A549 (cell line): Measurements from ENCODE around the gene SH3BP2. TPM values are rescaled to one million over a fixed set of nuclear protein-coding genes. Genes with fewer than 3 reads are reported as not detected.

Experiments used
- ATAC-seq, 2 experiments: fragments of 200-7000 bp in 1 of 2; fragments of >200 bp in 1 of 2; cut with Nextera tagmentation in 1 of 2; cut with Tn5 transposase in 1 of 2; 3 replicates each; pipeline versions ENCODE4 v1.8.0 to v1.9.1; 2018 to 2020; ENCODE audit warnings: mild to moderate bottlenecking in 1 of 2, moderate library complexity in 1 of 2
- CTCF ChIA-PET: fragments of 300-600 bp; sonication (Branson Sonifier 250); formaldehyde crosslinking; extraction: SDS; loops from one replicate; lab custom pipeline; 2021; ENCODE audit warnings: antibody characterized with exemption, inconsistent platforms; lab: Yijun Ruan, JAX
- POLR2A ChIA-PET: fragments of 350-600 bp; formaldehyde crosslinking; extraction: SDS; loops from one replicate; lab custom pipeline; 2021; ENCODE audit warnings: antibody characterized with exemption, inconsistent platforms; lab: Yijun Ruan, JAX
- DNase-seq, 2 experiments: peaks; one replicate each; pipeline versions ENCODE4 v3.0.0 to v3.0.0-alpha.2; 2011 to 2016; ENCODE audit warnings: low read depth in 1 of 2, low spot score in 1 of 2
- FAIRE-seq: peaks from 2 replicates; lab custom pipeline; 2011; peaks lifted over from hg19 to GRCh38; lab: Jason Lieb, UNC
- H3K27ac ChIP-seq, 2 experiments: fragments of >200 bp; sonication (Bioruptor Twin); formaldehyde crosslinking; 3 replicates each; pipeline ENCODE4 v1.5.1; 2016 to 2017
- H3K4me1 ChIP-seq: fragments of >200 bp; sonication (Bioruptor Twin); formaldehyde crosslinking; 3 replicates; pipeline ENCODE4 v1.6.1; 2016
- H3K4me2 ChIP-seq: fragments of >200 bp; sonication (Bioruptor Twin); formaldehyde crosslinking; 3 replicates; pipeline ENCODE4 v1.6.1; 2016
- H3K4me3 ChIP-seq: fragments of >200 bp; sonication (Bioruptor Twin); formaldehyde crosslinking; 3 replicates; pipeline ENCODE4 v1.5.1; 2016
- H3K9me3 ChIP-seq: fragments of >200 bp; sonication (Bioruptor Twin); formaldehyde crosslinking; 3 replicates; pipeline ENCODE4 v1.6.1; 2016
- BCL3 ChIP-seq: fragments of >200 bp; sonication (Bioruptor Twin); formaldehyde crosslinking; IDR thresholded peaks from 3 replicates; pipeline ENCODE4 v1.6.1; 2016
- CBX2 ChIP-seq: fragments of 200-600 bp; sonication (generic); IDR thresholded peaks from 2 replicates; pipeline ENCODE4 v1.6.1; 2016; ENCODE audit warnings: low read depth, mild to moderate bottlenecking, borderline replicate concordance
- CEBPB ChIP-seq, 2 experiments: fragments of >200 bp in 1 of 2; sonication (Bioruptor Twin) in 1 of 2; formaldehyde crosslinking in 1 of 2; IDR thresholded peaks; 2 replicates each; pipeline ENCODE4 v1.6.1; 2012 to 2016
- E2F6 ChIP-seq: IDR thresholded peaks from 2 replicates; pipeline ENCODE4 v1.6.1; 2012; ENCODE audit warnings: low read depth, borderline replicate concordance
- EHF ChIP-seq: fragments of 250-450 bp; sonication (Bioruptor Pico); IDR thresholded peaks from 2 replicates; pipeline ENCODE4 v1.5.0; 2020; ENCODE audit warnings: mild to moderate bottlenecking
- EHMT2 ChIP-seq: fragments of 200-600 bp; sonication (generic); IDR thresholded peaks from 2 replicates; pipeline ENCODE4 v1.6.1; 2016; ENCODE audit warnings: antibody characterized with exemption, low read depth, mild to moderate bottlenecking, moderate library complexity
- FOSB ChIP-seq: fragments of 250-450 bp; sonication (Bioruptor Pico); IDR thresholded peaks from 2 replicates; pipeline ENCODE4 v1.5.0; 2020; ENCODE audit warnings: mild to moderate bottlenecking, moderate library complexity
- FOXS1 ChIP-seq: fragments of 250-450 bp; sonication (Bioruptor Pico); IDR thresholded peaks from 2 replicates; pipeline ENCODE4 v1.5.0; 2020; ENCODE audit warnings: mild to moderate bottlenecking, moderate library complexity
- HMGXB4 ChIP-seq: fragments of 250-450 bp; sonication (Bioruptor Pico); IDR thresholded peaks from 2 replicates; pipeline ENCODE4 v1.5.0; 2021; ENCODE audit warnings: mild to moderate bottlenecking, moderate library complexity, borderline replicate concordance
- HOXB5 ChIP-seq: fragments of 250-450 bp; sonication (Bioruptor Pico); IDR thresholded peaks from 2 replicates; pipeline ENCODE4 v1.5.0; 2020; ENCODE audit warnings: mild to moderate bottlenecking, moderate library complexity
- JUNB ChIP-seq: fragments of >200 bp; sonication (Bioruptor Twin); formaldehyde crosslinking; IDR thresholded peaks from 2 replicates; pipeline ENCODE4 v1.6.1; 2016
- KDM5A ChIP-seq: fragments of 200-600 bp; sonication (generic); IDR thresholded peaks from 2 replicates; pipeline ENCODE4 v1.6.1; 2016; ENCODE audit warnings: antibody characterized with exemption, mild to moderate bottlenecking
- MAZ ChIP-seq: fragments of 150-350 bp; IDR thresholded peaks from 2 replicates; pipeline ENCODE4 v1.6.1; 2014; ENCODE audit warnings: antibody characterized with exemption, low read depth, low read length, borderline replicate concordance
- NPAS2 ChIP-seq: fragments of 250-450 bp; sonication (Bioruptor Pico); IDR thresholded peaks from 2 replicates; pipeline ENCODE4 v1.8.0; 2022; ENCODE audit warnings: mild to moderate bottlenecking, moderate library complexity, borderline replicate concordance
- NR3C1 ChIP-seq: fragments of >200 bp; sonication (Bioruptor Twin); formaldehyde crosslinking; IDR thresholded peaks from 3 replicates; pipeline ENCODE4 v1.6.1; 2017
- PBX3 ChIP-seq: IDR thresholded peaks from 2 replicates; pipeline ENCODE4 v1.6.1; 2012
- PHF8 ChIP-seq: fragments of 200-600 bp; sonication (generic); IDR thresholded peaks from 2 replicates; pipeline ENCODE4 v1.6.1; 2016; ENCODE audit warnings: low read depth, mild to moderate bottlenecking, antibody characterized with exemption, moderate library complexity, borderline replicate concordance
- RAD21 ChIP-seq, 2 experiments: fragments of >200 bp in 1 of 2; sonication (Bioruptor Twin) in 1 of 2; formaldehyde crosslinking in 1 of 2; IDR thresholded peaks in 1 of 2; conservative IDR thresholded peaks in 1 of 2; 2 replicates in 1 of 2; 3 replicates in 1 of 2; pipeline ENCODE4 v1.6.1; 2012 to 2018; ENCODE audit warnings: inconsistent platforms in 1 of 2
- RARB ChIP-seq: fragments of 250-450 bp; sonication (Bioruptor Pico); IDR thresholded peaks from 2 replicates; pipeline ENCODE4 v1.8.0; 2021; ENCODE audit warnings: mild to moderate bottlenecking, moderate library complexity
- RFX5 ChIP-seq: fragments of 450-650 bp; IDR thresholded peaks from 2 replicates; pipeline ENCODE4 v1.7.1; 2014; ENCODE audit warnings: antibody characterized with exemption, mild to moderate bottlenecking, moderate library complexity
- SREBF2 ChIP-seq: fragments of 450-650 bp; IDR thresholded peaks from 2 replicates; pipeline ENCODE4 v1.6.1; 2014; ENCODE audit warnings: mild to moderate bottlenecking, moderate library complexity
- TP53 ChIP-seq: fragments of 250-450 bp; sonication (Bioruptor Pico); IDR thresholded peaks from 2 replicates; pipeline ENCODE4 v1.5.0; 2021; ENCODE audit warnings: mild to moderate bottlenecking, moderate library complexity
- USF2 ChIP-seq: fragments of 450-650 bp; IDR thresholded peaks from 2 replicates; pipeline ENCODE4 v1.6.1; 2014; ENCODE audit warnings: antibody characterized with exemption
- ZFP36 ChIP-seq: fragments of 450-650 bp; IDR thresholded peaks from 2 replicates; pipeline ENCODE4 v1.6.1; 2014; ENCODE audit warnings: borderline replicate concordance; ENCODE audit not compliant: partially characterized antibody
- ZNF302 ChIP-seq: fragments of 250-450 bp; sonication (Bioruptor Pico); IDR thresholded peaks from 2 replicates; pipeline ENCODE4 v1.9.0; 2021; ENCODE audit warnings: inconsistent platforms, mild to moderate bottlenecking, moderate library complexity
- WGBS: methylation state at CpG from one replicate; pipeline ENCODE4 v1.1.6; 2017; ENCODE audit errors: missing lambda C conversion rate; 5-methylcytosine and 5-hydroxymethylcytosine counted together
- polyA plus RNA-seq, 4 experiments: library from polyadenylated mRNA; depleted of rRNA in 3 of 4; stranded (reverse); fragments of >200 nt; fragmentation: RNase III in 1 of 4; extraction: RNeasy Plus Mini Kit Qiagen cat#74134 plus additional on column Dnase treatment in 1 of 4; gene quantifications; 2 replicates in 3 of 4; 3 replicates in 1 of 4; pipeline ENCODE4 v1.2.3, GENCODE V29; 2011 to 2017

SH3BP2 gene
- polyA plus RNA-seq, 2 of the 4 experiments (the other 2 are of a cell fraction) = 4.4 to 6.0 TPM

- H3K4me1 ChIP-seq = peaks cover 20% of the 10 kb centered on the region
- ChIA-PET CTCF (interaction anchor here (1.0 kb wide), 1 partner anchor 10 kb away, joined by 3 read pairs; no protein-coding TSS in a partner anchor), POLR2A (interaction anchor here (0.6 kb wide), 1 partner anchor 21 kb away, joined by 6 read pairs; no protein-coding TSS in a partner anchor)
- no peak for DNase-seq
- 82% methylated on average over 15 of the region's 16 CpGs for WGBS
- H3K4me3 ChIP-seq = no peak overlapping the region
- TF ChIP-seq USF2 (no peak), CEBPB (IDR thresholded peaks at IDR 0.05) (no peak), RAD21 (conservative IDR thresholded peaks at IDR 0.05 in 1 of 2, IDR thresholded peaks at IDR 0.05 in 1 of 2) (no peak), SREBF2 (no peak), FOXS1 (CRISPR knock-in tag) (no peak), HMGXB4 (CRISPR knock-in tag) (no peak), KDM5A (no peak), RARB (CRISPR knock-in tag) (no peak), HOXB5 (CRISPR knock-in tag) (no peak), NR3C1 (no peak), EHF (no peak), TP53 (CRISPR knock-in tag) (no peak), BCL3 (no peak), NPAS2 (no peak), FOSB (CRISPR knock-in tag) (no peak), ZFP36 (no peak), E2F6 (no peak), PHF8 (no peak)
- TF ChIP-seq, all 56 proteins: peak for 0
- no peaks in the 10 kb centered on the region for H3K9me3 ChIP-seq
- ATAC-seq (no peak), FAIRE-seq (no peak)
- no peak overlapping the region for H3K4me2 ChIP-seq
- H3K27ac ChIP-seq = peak overlapping the region in 1 of 2 experiments; percentile 57; a peak in 3 of 6 replicates
These were observed 45.8 kb upstream of the SH3BP2 start for GRCh38 chr4:2746891-2747695.

- no peak overlapping the region for H3K4me3 ChIP-seq
- FAIRE-seq = no peak
- TF ChIP-seq PBX3 (no peak), MAZ (no peak), JUNB (no peak), NR3C1 (no peak), EHMT2 (no peak), CBX2 (no peak), NPAS2 (no peak), USF2 (no peak), ZNF302 (CRISPR knock-in tag) (no peak), RFX5 (no peak), TP53 (CRISPR knock-in tag) (no peak), HOXB5 (CRISPR knock-in tag) (no peak)
- TF ChIP-seq, all 56 proteins: peak for 0
- POLR2A ChIA-PET = no interaction called here
- Histone ChIP-seq H3K9me3 (no peaks in the 10 kb centered on the region), H3K4me2 (no peak overlapping the region), H3K27ac (no peak overlapping the region), H3K4me1 (peaks cover 22% of the 10 kb centered on the region)
- no peak for DNase-seq
- 90% methylated on average over 17 of the region's 19 CpGs for WGBS
- CTCF ChIA-PET = interaction anchor here (0.6 to 3.4 kb wide), 2 partner anchors 13 to 16 kb away, joined by 3 to 14 read pairs; no protein-coding TSS in a partner anchor
- ATAC-seq = no peak
These were observed 41.9 kb upstream of the SH3BP2 start for GRCh38 chr4:2750719-2751605.
